K562 (cell line): Measurements from ENCODE around the gene ADM5. TPM values are rescaled to one million over a fixed set of nuclear protein-coding genes. Genes with fewer than 3 reads are reported as not detected.

Source experiments
- BCL6 ChIP-seq: fragments of 250-450 bp; sonication (Bioruptor Pico); IDR thresholded peaks from 2 replicates; pipeline ENCODE4 v1.4.0; 2020
- CXXC5 ChIP-seq: fragments of 250-450 bp; sonication (Bioruptor Pico); IDR thresholded peaks from 2 replicates; pipeline ENCODE4 v1.8.0; 2022; ENCODE audit warnings: inconsistent platforms, mild to moderate bottlenecking, moderate library complexity
- E2F6 ChIP-seq, 2 experiments: IDR thresholded peaks; 2 replicates each; pipeline ENCODE4 v1.6.1; 2011; ENCODE audit warnings: borderline replicate concordance in 1 of 2, control low read depth in 1 of 2, low read depth in 1 of 2, low read length in 1 of 2, mild to moderate bottlenecking in 1 of 2, mixed read lengths in 1 of 2, moderate library complexity in 1 of 2; ENCODE audit not compliant: insufficient read depth in 1 of 2, insufficient read length in 1 of 2, poor library complexity in 1 of 2, severe bottlenecking in 1 of 2; ENCODE audit errors: extremely low read depth in 1 of 2
- FOXA3 ChIP-seq, 2 experiments: fragments of 450-650 bp in 1 of 2; sonication (generic) in 1 of 2; formaldehyde crosslinking; IDR thresholded peaks in 1 of 2; conservative IDR thresholded peaks in 1 of 2; 2 replicates each; pipeline versions ENCODE4 v1.4.0 to v1.8.0; 2020 to 2022; ENCODE audit warnings: mild to moderate bottlenecking in 2 of 2, missing genetic modification reagents in 1 of 2
- JUND ChIP-seq, 2 experiments: IDR thresholded peaks; 2 replicates in 1 of 2; 3 replicates in 1 of 2; pipeline ENCODE4 v1.6.1; 2011; ENCODE audit warnings: borderline replicate concordance in 2 of 2, low read depth in 2 of 2, low read length in 2 of 2, improper control_type of control experiment in 1 of 2, missing biosample characterization in 1 of 2, missing genetic modification characterization in 1 of 2, missing genetic modification reagents in 1 of 2
- PHB ChIP-seq: fragments of 250-450 bp; sonication (Bioruptor Pico); IDR thresholded peaks from 2 replicates; pipeline ENCODE4 v1.5.0; 2021
- RBBP5 ChIP-seq: fragments of 200-600 bp; sonication (generic); IDR thresholded peaks from 2 replicates; pipeline ENCODE4 v1.6.1; 2012; ENCODE audit warnings: borderline replicate concordance, mild to moderate bottlenecking, low read length, control low read depth, inconsistent platforms; ENCODE audit not compliant: insufficient read depth, poor library complexity, severe bottlenecking
- SIN3A ChIP-seq, 2 experiments: fragments of 150-350 bp in 1 of 2; IDR thresholded peaks; 2 replicates each; pipeline ENCODE4 v1.6.1; 2011 to 2016; ENCODE audit warnings: borderline replicate concordance in 2 of 2, low read depth in 2 of 2, low read length in 2 of 2, mild to moderate bottlenecking in 2 of 2, moderate library complexity in 2 of 2; ENCODE audit not compliant: control insufficient read depth in 1 of 2
- SIN3B ChIP-seq: fragments of 450-650 bp; IDR thresholded peaks from 2 replicates; pipeline ENCODE4 v1.6.1; 2017; ENCODE audit warnings: low read depth, mild to moderate bottlenecking, moderate library complexity
- SP1 ChIP-seq: sonication (generic); formaldehyde crosslinking; IDR thresholded peaks from 2 replicates; pipeline ENCODE4 v1.8.1; 2022; ENCODE audit warnings: mild to moderate bottlenecking, missing genetic modification reagents
- TFE3 ChIP-seq: fragments of 450-650 bp; formaldehyde crosslinking; IDR thresholded peaks from 2 replicates; pipeline ENCODE4 v1.4.0; 2020; ENCODE audit warnings: mild to moderate bottlenecking, mixed read lengths
- WHSC1 ChIP-seq: IDR thresholded peaks from one replicate; pipeline ENCODE4 v1.6.1; 2012; ENCODE audit warnings: low read length, control low read depth, inconsistent platforms
- ZBTB43 ChIP-seq: sonication (generic); formaldehyde crosslinking; IDR thresholded peaks from 2 replicates; pipeline ENCODE4 v1.8.0; 2023; ENCODE audit warnings: mild to moderate bottlenecking, missing genetic modification reagents
- ZFP36 ChIP-seq: fragments of 150-350 bp; IDR thresholded peaks from 2 replicates; pipeline ENCODE4 v1.6.1; 2018; ENCODE audit warnings: low read length, low read depth; ENCODE audit not compliant: partially characterized antibody
- ZNF134 ChIP-seq: fragments of 250-450 bp; sonication (Bioruptor Pico); conservative IDR thresholded peaks from 2 replicates; pipeline ENCODE4 v1.4.0; 2020
- ZNF143 ChIP-seq: sonication (generic); formaldehyde crosslinking; IDR thresholded peaks from 2 replicates; pipeline ENCODE4 v1.9.0; 2022; ENCODE audit warnings: mild to moderate bottlenecking, missing genetic modification reagents
- ZNF354B ChIP-seq: fragments of 250-450 bp; sonication (Bioruptor Pico); IDR thresholded peaks from 2 replicates; pipeline ENCODE4 v1.4.0; 2020
- polyA plus RNA-seq, 8 experiments: library from polyadenylated mRNA; depleted of rRNA in 4 of 8; stranded (reverse) in 5 of 8; unstranded in 3 of 8; fragments of >200 nt; fragmentation: Nextera tagmentation in 2 of 8; fragmentation: Illumina TruSeq in 1 of 8; extraction: Ambion mirVana in 2 of 8; extraction: Trizol in 1 of 8; gene quantifications; 2 replicates each; pipeline versions ENCODE4 v1.2.1 to v1.2.3, GENCODE V29; 2011 to 2014; ENCODE audit warnings: inconsistent platforms in 1 of 8, missing spikeins in 1 of 8
- total RNA-seq, 7 experiments: library from RNA; depleted of rRNA in 6 of 7; stranded (reverse); fragments of >200 nt in 6 of 7; fragmentation: Illumina TruSeq in 2 of 7; extraction: Trizol in 2 of 7; gene quantifications; 2 replicates each; pipeline versions ENCODE4 v1.2.1 to v1.2.3, GENCODE V29; 2011 to 2021; ENCODE audit warnings: low replicate concordance in 1 of 7
- TF ChIP-seq, protein P1 (sequence below): sonication (generic); formaldehyde crosslinking; IDR thresholded peaks from 2 replicates; pipeline ENCODE4 v1.9.0; 2022; ENCODE audit warnings: mild to moderate bottlenecking, missing genetic modification reagents
- TF ChIP-seq, protein P2 (sequence below): fragments of 250-450 bp; sonication (Bioruptor Pico); IDR thresholded peaks from 2 replicates; pipeline ENCODE4 v1.4.0; 2020

Gene ADM5
- total and polyA plus RNA-seq, 9 of the 15 experiments (the other 6 are each of a cell fraction or from before 2014, with no cell fraction given), result 0.13 to 8.4 (median 2.0) TPM; not detected in 1

DNA sequence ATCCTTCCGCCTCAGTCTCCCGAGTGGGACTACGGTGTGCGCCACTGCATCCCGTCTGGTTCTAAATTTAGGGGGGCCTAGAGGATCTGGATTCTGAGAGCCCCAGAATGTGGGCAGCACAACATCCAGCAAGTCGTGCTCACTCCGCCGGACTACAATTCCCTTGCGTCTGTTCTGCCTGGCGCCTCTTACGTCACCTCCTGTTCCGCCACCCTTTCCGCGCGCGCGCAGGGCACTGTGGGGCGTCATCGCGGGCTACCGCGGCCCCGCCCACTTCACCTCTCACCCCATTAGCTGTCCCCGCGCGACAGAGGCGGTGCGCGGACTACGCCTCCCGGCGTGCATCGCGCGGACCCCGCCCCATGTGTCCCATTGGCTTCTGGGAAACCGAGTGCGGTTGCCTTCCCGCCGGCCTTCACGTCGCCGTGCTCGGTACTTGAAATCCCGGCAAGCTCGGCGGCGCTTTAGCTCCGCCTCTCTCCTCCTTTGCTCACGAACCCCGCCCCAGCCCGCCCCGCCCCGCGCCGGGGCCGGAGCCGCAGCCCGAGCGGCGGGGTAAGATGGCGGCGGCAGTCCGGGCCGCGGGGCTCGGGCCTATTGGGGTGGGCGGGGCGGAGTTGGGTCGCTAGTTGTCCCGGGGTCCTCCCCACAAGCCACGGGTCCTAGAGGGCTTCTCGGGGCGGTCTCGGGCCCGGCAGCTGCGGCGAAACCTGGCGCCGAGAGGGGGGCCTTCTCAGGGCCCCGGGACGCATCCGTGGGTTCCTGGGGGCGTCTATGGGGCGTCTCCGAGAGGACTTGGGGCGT is 47.5 kb upstream of the ADM5 start, which contains the start of gene SCAF1 (continued):
- TF ChIP-seq E2F6 (IDR thresholded peaks at IDR 0.05; ENCODE audit: borderline replicate concordance in 1 of 2, extremely low read depth in 1 of 2, insufficient read depth in 1 of 2, insufficient read length in 1 of 2, low read depth in 1 of 2, low read length in 1 of 2, poor library complexity in 1 of 2, severe bottlenecking in 1 of 2), result no peak
- peak; percentile 97 for TF ChIP-seq ZNF143 (CRISPR knock-in tag)
- TF ChIP-seq, protein P1, sequence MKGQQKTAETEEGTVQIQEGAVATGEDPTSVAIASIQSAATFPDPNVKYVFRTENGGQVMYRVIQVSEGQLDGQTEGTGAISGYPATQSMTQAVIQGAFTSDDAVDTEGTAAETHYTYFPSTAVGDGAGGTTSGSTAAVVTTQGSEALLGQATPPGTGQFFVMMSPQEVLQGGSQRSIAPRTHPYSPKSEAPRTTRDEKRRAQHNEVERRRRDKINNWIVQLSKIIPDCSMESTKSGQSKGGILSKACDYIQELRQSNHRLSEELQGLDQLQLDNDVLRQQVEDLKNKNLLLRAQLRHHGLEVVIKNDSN (CRISPR knock-in tag), result peak; percentile 84
- TF ChIP-seq CXXC5 (CRISPR knock-in tag), result peak; percentile 100
- TF ChIP-seq SIN3B, result no peak
- TF ChIP-seq FOXA3 (CRISPR knock-in tag; conservative IDR thresholded peaks at IDR 0.05 in 1 of 2, IDR thresholded peaks at IDR 0.05 in 1 of 2), result no peak
- TF ChIP-seq ZFP36, result no peak
- no peak for TF ChIP-seq ZNF134 (CRISPR knock-in tag)
- no peak for TF ChIP-seq ZNF354B (CRISPR knock-in tag)
- TF ChIP-seq SIN3A (IDR thresholded peaks at IDR 0.05; ENCODE audit: borderline replicate concordance in 2 of 2, control insufficient read depth in 1 of 2, low read depth in 2 of 2, low read length in 2 of 2), result peak in 1 of 2 experiments; percentile 33; a peak in 1 of 4 replicates
- no peak for TF ChIP-seq BCL6 (CRISPR knock-in tag)
- TF ChIP-seq TFE3 (CRISPR knock-in tag), result no peak
- TF ChIP-seq ZBTB43 (CRISPR knock-in tag), result 0 out of 2 replicates have a peak, but pooled peaks have one; percentile 64
- TF ChIP-seq, protein P2, sequence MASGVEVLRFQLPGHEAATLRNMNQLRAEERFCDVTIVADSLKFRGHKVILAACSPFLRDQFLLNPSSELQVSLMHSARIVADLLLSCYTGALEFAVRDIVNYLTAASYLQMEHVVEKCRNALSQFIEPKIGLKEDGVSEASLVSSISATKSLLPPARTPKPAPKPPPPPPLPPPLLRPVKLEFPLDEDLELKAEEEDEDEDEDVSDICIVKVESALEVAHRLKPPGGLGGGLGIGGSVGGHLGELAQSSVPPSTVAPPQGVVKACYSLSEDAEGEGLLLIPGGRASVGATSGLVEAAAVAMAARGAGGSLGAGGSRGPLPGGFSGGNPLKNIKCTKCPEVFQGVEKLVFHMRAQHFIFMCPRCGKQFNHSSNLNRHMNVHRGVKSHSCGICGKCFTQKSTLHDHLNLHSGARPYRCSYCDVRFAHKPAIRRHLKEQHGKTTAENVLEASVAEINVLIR (CRISPR knock-in tag), result peak; percentile 96
- peak; percentile 56 for TF ChIP-seq RBBP5
- TF ChIP-seq PHB (CRISPR knock-in tag), result 0 out of 2 replicates have a peak, but pooled peaks have one; percentile 43
- TF ChIP-seq JUND (IDR thresholded peaks at IDR 0.05; ENCODE audit: borderline replicate concordance, low read depth, low read length), result peak; percentile 88
- peak; percentile 85; the same call in 2 of the 3 replicates for TF ChIP-seq JUND (tag; IDR thresholded peaks at IDR 0.05; ENCODE audit: borderline replicate concordance, low read depth, low read length)
- no peak for TF ChIP-seq WHSC1
- TF ChIP-seq SP1 (CRISPR knock-in tag), result peak; percentile 100
